Suprapubic skin (tissue), 3 donors: ENCODE measurements around the gene STUM.

Source experiments
- EP300 ChIP-seq: sonication (generic); formaldehyde crosslinking; IDR thresholded peaks from one replicate; pipeline ENCODE4 v1.6.1; 2017; ENCODE audit warnings: antibody characterized with exemption
- POLR2A ChIP-seq, 2 donors: fragments of 450-650 bp; IDR thresholded peaks; one replicate each; pipeline ENCODE4 v1.6.1; 2017; ENCODE audit warnings: antibody characterized with exemption in 2 of 2, mild to moderate bottlenecking in 2 of 2, moderate library complexity in 2 of 2
- TF ChIP-seq, protein P1 (sequence below), 2 donors: fragments of 200-600 bp in 1 of 2; fragments of 450-650 bp in 1 of 2; sonication (generic) in 1 of 2; IDR thresholded peaks; one replicate each; pipeline ENCODE4 v1.5.1; 2016 to 2019; ENCODE audit warnings: antibody characterized with exemption in 2 of 2, mild to moderate bottlenecking in 1 of 2, moderate library complexity in 1 of 2

DNA sequence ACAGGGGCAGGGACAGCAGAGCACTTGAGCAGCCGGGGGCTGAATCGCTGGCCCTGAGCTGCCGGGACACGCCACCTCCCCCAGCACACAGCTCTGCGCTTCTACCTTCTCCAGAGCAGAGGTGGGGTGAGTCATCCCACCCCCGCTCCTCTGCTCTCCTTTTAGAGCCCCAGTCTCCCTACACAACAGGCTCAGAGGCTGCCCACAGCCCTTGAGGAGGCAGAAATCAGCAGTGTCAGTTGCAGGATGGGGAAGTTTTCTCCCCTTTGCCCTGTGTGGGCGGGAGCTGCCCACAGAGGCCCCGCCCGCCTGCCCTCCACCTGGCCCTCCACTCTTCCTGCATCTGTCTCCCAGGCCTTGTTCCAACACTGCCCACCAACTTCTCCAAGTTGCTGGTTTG lies 94.6 kb downstream of the STUM start:
- TF ChIP-seq, protein P1, sequence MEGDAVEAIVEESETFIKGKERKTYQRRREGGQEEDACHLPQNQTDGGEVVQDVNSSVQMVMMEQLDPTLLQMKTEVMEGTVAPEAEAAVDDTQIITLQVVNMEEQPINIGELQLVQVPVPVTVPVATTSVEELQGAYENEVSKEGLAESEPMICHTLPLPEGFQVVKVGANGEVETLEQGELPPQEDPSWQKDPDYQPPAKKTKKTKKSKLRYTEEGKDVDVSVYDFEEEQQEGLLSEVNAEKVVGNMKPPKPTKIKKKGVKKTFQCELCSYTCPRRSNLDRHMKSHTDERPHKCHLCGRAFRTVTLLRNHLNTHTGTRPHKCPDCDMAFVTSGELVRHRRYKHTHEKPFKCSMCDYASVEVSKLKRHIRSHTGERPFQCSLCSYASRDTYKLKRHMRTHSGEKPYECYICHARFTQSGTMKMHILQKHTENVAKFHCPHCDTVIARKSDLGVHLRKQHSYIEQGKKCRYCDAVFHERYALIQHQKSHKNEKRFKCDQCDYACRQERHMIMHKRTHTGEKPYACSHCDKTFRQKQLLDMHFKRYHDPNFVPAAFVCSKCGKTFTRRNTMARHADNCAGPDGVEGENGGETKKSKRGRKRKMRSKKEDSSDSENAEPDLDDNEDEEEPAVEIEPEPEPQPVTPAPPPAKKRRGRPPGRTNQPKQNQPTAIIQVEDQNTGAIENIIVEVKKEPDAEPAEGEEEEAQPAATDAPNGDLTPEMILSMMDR (IDR thresholded peaks at IDR 0.05): no peak
- TF ChIP-seq POLR2A (IDR thresholded peaks at IDR 0.05) (no peak), EP300 (no peak)
